HG03521 (cell line): ENCODE results near the gene ADCY5.

Experiments used
- ATAC-seq: cut with Tn5 transposase; IDR thresholded peaks from one replicate; pipeline ENCODE4 v1.9.1; 2021; ENCODE audit warnings: mild to moderate bottlenecking, moderate library complexity; ENCODE audit not compliant: unreplicated experiment

Gene ADCY5

DNA sequence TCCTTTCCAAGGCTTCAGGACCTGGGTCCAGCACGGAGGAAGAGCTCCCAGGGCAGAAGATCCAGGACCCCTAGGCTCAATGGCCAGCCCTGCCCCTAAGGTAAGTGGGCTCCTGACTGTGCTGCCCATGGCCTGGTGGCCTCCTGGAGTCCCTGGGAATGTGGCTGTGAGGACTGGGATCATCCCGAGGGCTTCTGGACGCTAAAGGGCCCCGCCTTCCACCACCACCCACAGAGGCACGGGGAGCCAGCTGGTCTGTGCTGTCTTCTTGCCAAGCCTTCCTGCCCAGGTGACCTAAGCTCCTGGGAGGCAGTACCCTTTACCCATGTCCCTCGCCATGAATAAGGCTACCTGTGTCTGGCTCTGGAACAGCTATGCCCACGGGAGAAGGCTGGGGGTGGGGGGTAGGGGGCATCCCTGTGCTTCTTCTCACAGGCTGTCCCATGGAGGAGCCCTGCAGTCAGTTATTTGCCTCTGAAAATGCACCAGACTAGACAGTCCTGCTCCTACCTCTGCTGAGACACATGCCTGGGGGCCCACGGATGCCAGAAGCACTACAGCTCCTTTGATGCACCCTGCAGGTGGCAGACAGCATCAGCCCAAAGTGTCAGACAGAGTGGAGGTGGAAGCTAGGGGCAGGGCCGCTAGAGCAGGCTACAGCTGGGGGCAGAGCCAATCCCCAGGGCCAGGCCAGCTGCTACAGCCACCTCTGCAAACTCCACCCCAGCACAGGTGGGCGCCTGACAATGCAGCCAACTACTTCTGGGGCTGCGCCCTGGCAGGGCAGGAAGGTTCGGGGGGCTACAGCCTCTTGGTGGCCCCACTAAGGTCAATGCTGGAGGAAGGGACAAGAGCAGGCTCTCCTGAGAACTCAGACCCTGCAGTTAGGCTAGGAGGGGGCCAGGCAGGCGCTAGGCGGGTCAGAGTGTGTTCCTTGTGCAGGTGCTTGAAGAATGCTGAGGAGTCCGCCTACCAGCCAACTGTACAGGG is 156.3 kb downstream of the ADCY5 start:
- ATAC-seq, result no peak

DNA sequence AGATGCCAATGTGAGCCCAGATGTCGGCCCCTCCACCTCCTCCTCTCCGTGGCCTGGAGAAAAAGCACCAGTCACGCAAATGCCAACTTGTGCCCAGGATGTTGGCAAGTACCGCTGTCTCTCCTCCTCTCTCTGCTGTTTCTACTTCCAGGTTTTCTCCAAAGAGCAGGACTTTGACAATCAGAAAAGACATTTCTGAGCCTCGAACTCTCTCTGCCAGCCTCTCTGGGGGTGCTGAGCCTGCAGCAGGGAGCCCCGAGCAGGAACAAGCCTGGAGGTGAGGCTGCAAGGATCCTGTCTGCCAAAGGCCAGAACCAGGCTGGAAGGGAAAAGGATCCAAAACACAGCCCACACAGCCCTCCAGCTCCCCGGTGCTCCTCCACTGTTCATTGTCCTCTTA is 157.5 kb downstream of the ADCY5 start:
- ATAC-seq, result no peak

DNA sequence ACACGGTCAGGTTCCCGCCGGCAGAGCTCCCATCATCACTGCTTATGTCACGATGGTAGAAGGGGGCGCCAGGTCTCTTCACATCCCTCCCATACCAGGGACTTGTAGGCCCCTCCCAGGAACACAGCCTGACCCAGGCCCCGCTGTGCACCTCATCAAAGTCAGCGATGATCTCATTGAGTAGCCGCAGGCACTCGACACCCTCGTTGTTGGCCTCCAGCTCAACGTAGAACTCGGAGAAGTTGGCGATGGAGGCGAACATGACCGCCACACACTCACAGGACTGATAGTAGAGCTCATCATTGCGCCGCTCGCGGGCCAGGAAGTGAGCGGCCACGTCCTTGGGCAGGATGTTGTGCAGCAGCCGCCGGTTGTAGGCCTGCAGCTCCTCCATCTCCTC is 157.9 kb downstream of the ADCY5 start:
- no peak for ATAC-seq

DNA sequence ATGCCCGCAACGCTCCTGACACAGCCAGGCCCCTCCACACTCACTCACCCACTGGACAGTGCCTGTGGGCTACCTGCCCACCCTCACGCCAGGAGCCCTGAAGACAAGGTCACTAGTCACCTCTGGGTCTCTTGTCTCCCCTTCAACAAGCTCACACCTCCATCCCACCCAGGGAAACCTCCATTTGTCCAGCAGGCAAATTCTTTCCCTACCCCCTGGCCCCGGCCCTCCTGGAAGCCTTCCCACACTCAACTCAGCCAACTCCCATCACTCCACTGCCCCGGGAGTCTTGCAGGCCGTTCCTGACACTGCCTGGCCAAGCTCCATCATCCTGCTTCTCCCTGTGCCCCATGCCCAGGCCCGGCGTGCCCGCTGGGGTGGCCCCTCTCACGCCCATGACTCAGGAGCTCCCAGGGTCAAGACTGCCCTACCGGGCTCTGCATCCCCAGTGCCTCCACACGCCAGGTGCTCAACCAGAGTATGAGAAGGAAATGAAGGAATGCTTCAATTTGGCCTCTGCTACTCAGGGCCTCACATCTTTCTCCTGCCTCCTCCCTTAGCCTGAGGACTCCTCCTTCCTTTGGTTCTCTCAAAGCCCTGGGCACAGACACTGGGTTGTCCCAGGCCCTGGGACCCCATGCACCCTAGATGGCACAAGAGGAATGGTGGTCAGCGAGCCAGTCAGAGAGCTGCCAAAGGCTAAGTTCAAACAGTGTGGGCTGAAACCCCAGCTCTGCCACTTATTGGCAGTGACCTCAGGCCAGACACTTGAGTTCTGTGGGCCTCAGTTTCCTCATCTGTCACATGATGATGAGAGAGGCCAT is 158.6 kb downstream of the ADCY5 start:
- no peak for ATAC-seq

DNA sequence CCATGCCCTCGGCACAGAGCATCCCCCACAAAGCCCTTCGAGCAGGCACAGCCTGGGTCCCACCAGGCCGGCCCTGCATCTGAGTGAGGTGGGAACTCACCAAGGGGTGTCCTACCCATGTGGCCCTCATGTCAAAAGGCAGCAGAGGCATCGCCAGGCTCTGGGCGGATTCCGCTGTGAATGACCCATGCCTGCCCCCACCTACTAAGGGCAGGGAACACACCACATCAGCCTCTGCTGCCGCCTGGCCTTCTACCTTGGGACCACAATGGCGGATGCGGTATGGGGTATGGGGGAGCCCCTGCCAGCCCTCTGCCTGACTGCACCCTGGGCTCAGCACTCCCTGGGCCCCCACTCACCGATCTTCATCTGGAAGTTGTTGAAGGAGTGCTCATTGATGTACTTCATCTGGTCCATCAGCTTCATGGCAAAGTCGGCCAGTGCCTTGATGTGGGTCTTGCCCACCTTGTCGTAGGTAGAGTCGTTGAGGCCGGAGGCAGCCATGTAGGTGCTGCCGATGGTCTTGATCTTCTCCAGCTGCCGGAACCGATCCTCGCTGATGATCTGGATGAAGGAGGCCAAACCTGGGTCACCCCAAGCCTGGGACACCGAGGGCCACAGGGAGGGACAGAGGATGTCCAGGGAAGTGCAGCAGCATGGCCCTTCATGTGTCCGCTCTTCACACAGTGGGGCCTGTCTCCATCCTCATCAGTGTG is 159.3 kb downstream of the ADCY5 start:
- ATAC-seq, result no peak

DNA sequence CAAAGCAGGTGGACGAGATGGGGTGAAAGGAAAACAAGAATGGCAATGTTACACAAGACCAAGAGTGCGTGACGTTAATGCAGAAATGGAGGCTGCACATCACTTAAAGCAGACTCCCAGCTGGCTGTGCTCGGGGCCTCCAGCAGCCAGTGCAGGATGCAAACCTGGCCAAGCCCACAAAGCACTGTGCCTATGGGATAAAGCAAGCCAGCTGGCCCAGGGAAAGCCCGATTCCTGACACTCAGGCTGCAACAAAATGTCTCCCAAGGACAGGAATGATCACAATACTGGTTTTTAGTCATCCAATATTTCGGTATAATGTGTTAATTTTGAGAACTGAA is 161.0 kb downstream of the ADCY5 start:
- ATAC-seq, result no peak

DNA sequence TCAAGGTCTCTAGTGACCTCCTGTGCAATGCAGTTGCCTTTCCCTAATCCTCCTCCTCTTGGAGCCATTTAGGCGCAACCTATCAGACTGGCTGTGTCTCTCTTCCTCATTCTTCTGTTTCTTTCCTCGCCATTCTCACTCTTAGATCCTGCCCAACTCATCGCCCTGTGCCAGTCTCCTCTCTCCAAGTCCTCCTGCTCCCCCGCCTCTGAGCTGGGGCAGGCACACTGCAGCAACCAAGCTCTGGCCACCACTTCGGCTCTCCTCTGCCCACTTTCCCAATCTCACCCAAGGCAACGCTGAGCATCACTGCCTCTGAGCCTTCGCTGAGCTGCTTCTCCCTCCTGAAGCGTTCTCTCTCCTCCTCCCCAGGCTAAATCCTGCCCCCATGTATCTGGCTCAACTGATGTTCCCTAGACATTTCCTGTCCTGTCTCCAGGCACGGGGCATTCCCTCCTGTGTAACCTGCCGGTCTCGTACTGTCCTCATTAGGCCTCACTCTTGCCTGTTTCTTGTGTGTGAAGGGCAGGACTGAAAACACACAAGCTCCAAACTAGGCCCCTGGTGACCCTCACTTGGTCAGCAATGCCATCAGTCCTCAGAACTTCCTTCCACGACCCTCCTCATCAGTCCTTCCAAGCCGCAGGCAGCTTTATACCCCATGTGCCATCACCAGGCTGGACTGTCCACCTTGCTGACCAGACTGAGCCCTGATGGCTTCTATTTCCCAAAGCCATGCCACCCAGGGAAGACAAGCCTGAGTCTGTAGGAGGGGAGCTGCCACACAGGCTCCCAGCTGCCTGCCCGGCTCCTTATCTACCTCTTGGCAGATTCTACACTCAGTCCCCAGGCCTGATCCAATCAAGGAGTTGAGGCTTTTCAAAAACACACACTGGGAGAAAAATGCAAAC is 161.6 kb downstream of the ADCY5 start:
- no peak for ATAC-seq

DNA sequence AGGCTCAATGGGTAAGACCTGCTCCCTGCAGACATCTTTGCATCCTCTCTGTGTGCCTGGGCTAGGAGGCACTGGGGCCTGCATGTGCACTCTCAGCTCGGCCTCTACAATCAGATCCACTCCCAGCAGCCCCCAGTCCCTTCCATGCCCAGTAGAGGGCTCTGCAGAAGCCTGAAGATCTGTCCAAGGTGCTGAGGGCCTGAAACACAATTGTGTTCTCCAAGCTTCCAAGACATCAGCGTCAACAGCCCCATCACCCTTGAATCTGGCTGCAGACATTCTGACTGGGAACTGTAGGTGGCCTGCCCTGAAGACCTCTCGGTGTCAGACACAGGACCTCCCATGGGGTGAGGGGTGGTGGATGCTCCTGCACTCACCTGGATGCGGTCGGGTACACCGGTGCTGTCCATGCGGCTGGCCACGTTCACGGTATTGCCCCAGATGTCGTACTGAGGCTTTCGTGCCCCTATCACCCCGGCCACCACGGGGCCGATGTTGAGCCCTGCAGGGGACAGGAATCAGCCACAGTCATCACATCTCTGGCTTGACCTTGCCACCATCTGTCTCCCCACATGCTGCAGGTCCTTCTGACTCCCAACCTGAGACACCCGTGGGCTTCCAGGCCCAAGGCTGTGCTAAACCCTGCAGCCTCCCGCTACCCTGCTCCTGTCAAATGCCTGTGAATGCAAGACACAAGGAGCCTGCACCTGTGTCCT is 162.4 kb downstream of the ADCY5 start:
- ATAC-seq, result no peak

DNA sequence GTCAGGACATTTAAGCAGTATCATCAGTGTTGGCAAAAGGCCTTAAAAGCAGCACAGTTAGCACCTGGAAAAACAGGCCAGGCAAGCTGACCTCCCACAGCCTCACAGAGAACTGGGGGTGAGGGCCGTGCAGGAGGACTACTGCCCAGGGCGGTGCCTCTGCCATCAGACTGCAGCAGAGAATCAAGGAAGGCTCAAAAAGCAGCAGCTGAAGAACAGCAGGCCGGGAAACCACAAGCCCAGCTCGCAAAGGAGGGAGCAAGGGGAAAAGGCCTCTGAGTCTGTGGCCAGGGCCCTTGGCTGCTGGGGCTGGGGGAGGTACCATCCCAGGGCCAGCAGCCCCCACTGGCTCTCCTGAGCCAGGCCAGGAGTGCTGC is 163.0 kb downstream of the ADCY5 start:
- ATAC-seq, result no peak

DNA sequence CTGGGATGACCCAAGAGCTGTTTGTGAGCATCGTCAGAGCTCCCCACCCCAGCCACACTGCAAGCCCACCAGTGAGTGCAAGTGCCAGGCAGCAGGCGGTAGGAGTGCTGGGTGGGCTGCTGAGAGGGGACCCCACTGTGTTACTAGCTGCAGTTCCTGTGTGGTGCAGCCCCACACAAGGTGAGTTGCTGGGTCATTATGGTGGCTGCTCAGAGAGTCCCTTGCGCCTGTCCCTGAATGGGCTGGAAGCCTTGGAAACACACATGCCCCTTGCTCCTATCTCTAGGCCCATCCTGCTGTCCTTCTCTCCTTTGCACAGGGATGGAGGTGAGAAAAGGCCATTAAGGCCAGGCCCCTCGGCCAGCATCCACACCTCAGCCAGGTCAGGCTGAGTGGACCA is 163.4 kb downstream of the ADCY5 start:
- no peak for ATAC-seq

DNA sequence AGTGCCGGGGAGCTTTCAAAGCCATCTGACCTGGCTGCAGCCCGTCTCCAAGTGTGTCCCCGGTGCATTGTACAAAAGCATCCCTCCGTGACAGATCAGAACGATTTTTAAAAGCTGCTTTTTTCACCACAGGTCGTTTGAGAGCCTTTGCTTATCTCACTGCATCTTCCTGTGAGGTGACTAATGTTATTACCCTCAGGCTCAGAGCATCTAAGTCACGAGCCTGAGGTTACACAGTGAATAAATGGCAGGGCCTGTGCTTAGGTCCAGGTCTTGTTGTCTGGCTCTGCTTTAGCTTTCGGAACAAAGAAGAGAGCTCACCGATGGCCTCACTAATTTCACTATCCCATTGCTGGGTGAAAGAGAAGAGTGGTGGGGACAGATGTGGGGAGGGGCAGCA is 163.8 kb downstream of the ADCY5 start:
- ATAC-seq, result no peak

DNA sequence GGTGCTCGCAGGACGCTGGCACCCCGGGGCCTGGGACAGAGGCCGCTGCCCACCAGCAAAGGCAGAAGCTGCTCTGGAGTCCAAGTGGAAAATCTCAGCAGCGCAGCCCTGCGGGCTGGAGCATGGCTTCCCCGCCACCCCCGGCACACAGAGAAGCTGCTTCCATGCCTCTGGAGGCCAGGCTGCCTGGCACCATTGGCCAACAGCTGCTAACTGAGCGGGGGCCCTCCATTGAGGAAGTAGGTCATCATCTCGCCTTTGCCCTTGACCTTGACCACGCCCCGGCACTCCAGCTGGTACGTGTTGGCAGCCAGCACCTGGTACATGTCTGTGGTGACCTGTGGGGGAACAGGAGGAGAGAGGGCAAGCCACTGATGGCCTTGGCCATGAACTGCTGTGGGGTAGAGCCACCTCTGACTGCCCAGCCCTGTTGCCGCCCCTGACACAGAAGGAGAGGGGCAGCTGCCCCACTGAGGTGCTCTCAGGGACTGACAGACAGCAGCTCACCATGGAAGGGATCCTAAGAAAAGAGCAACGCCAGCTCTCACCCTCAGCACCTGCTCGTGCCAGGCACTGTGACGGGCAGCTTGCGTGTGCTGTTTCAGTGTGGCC is 164.4 kb downstream of the ADCY5 start:
- no peak for ATAC-seq

DNA sequence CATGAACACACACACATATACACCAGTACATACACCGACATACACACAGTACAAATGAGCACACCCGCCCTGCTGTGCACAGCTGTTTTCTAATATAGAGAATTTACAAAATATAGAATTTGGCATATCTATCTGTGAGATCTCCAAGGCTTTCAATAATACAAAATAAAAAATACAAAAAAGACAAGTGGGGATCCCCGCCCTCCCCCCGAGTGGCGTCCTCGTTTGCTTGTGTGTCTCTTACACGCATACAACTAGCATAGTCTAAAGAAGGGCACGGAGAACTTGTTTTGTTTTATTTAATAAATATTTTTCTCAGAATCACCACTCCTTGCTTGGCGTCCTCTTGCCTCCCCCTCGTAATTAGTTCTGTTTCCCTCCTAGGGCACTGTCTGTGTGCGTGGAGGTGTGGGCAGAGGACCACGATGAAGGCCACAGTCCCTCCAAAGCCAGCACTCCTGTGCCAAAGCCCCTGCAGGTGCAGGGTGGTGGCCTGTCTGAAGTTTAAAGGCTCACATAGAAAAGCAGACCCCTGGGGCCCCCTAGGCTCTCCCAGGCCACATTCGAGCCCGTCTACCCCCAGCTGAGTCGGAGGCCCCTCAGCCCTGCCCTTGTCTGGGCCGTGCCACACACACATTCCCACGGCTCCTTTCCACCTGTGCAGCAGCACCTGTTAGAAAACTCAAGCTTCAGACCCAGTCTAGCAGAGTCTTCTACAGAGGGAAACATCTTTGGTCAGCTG is 165.1 kb downstream of the ADCY5 start:
- ATAC-seq, result no peak

DNA sequence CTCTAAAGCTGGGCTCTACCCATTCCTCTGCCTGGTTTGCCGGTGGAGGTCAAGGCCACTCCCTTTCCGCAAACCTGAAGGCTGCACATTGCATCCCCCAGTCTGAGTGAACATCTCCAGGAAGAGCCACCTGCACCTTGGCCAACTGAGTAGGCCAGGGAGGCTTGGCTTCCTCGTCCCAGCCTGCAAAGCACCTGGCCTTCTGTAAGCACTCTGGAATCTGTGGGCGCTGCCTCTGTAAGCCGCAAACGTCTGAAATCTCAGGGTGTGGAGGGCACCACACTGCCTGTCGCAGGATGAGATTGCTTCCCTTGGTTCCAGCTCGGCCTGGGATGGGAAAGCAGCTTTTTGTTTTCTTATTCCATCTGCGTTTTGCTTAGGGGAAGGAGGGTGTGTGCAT is 165.8 kb downstream of the ADCY5 start:
- no peak for ATAC-seq

DNA sequence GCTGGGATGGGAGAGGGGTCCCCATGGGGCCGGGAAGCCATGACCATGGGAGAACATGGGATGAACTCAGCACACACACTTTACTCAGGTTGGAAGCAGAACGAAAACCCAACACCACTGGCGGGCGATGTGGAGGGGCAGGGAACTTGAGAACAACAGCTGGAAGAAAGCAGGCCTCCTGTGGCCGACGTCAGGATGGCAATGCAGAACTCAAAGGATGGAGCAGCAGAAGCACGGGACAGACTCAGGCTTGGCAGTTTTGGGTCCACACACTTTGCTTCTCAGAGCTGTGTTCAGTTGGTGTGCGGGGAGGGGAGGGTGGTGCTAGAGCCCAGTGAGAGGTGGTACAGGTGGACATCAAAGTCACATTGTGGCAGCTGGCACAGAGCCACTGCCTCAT is 166.4 kb downstream of the ADCY5 start:
- ATAC-seq, result no peak

DNA sequence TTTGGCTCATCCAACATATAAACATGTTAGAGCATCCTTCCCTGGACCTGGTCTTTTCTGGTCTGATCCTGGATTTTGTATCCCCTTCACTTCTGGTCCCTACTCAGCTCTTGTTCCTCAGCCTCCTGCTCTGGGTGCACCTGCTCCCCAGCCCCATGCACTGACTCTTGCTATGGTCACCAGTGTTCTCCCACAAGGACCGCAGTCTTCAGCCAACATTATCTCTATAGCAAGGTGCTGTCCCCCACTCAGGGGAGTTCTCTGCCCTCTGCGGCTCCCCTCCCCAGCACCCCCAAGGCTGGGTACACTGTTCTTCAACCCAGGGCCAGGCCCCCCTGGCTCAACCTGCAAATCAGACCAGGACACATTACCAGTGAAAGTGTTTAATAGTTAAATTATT is 167.0 kb downstream of the ADCY5 start:
- ATAC-seq, result no peak

DNA sequence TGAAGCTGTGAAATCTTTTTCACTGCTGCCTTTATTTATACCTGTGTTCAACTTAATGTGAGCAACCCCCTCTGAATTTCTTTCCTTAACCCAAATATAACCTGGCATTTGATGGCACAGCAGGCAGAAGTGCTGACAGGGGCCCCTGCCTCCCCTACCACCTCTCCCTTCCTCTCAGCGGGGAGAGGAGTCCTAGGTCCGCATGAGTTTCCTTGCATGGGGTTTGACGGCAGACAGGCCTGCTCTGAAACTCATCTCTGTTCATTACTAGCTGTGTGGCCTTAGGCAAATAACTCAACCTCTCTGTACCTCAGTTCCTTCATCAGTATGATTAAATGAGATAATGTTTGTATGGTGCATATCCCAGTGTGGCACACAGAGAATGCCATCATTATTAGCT is 167.5 kb downstream of the ADCY5 start:
- no peak for ATAC-seq

DNA sequence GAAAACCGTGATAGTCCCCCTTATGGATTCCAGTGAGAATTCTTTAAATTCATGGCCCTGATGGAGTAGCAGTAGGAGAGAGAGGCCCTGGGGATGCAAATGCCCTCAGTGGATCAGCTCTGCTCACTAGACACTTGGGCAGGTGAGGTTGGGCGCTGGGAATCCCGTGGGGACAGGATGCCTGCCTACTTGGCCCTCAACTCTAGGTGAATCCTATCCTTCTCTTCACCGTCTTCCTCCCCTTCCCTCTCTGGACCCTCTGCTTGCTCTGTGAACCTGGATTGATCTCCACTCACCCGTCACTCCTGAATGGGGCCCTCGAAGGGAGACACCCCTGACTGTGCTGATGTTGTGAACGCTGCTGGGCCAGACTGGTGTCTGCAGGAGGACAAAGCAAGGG is 169.8 kb downstream of the ADCY5 start:
- ATAC-seq, result no peak

DNA sequence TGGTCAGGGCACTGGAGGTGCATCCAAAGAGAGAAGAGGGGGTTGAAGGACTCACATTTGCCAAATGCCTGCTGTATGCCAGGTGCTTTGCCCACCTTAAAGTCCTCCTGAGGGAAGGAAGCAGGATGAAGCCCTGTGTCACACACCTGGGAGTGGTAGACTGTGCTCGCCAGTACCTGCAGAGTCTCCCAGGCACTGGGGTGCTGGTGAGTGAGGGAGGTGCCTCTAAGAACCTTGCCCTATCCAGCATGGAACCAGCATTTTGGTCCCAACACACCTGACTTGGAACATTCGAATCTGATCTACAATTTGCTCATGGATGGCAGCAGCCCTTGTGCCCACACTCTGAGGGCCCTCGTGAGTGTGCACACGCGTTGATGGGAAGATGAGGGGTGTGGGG is 170.4 kb downstream of the ADCY5 start:
- no peak for ATAC-seq
